ENCODE data around the gene KLHDC4. TPM values are rescaled to one million over a fixed set of nuclear protein-coding genes. Genes with fewer than 3 reads are reported as not detected.
A peak's percentile ranks its signal among the peaks of the same experiment; 100 is the strongest.

Gene KLHDC4
- total and polyA plus RNA-seq, 2 experiments from 2014 or later = 23.0 to 41.1 TPM

DNA sequence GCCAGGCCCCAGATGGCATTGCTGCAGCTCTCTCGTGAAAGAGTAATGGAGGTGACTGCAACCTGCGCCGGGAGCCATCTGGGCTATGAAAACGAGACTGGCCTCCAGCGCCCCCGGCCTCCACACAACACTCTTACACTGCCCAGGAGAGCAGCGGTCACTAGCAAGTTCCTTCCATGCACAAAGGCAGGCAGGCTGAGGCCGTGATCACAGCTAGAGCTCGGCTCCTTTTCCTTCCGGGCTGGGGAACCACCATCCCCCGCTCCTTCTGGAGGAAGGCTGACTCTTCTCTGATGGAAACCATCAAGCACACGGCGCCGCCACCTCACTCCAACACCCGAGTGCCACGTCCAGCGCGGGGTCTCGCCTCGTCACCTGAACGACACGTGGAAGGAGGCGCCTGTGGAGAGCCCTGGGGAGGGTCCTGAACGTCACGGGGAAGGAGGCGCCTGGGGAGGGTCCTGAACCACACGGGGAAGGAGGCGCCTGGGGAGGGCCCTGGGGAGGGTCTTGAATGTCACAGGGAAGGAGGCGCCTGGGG, 61.9 kb downstream of the KLHDC4 start:
- no peak overlapping the region for H2AFZ ChIP-seq
- H3F3A ChIP-seq (replicated peaks; ENCODE audit: low read depth) = peaks cover 7% of the 10 kb centered on the region; the same call in 1 of the 2 replicates
- H3K79me2 ChIP-seq (replicated peaks; ENCODE audit: insufficient read depth) = peaks cover 13% of the 10 kb centered on the region
- DNase-seq (ENCODE audit: low spot score) = no peak
- Mint-ChIP-seq H3K27me3 (ENCODE audit: insufficient read depth, low read depth, poor library complexity) (peaks cover 8% of the 10 kb centered on the region), H3K9me3 (no peaks in the 10 kb centered on the region; the same call in 2 of the 3 replicates), H3K36me3 (ENCODE audit: low read depth) (peaks cover 55% of the 10 kb centered on the region), H3K27ac (no peak overlapping the region), H3K4me3 (no peak overlapping the region), H3K4me1 (peaks cover 21% of the 10 kb centered on the region)
- H3K36me3 ChIP-seq (ENCODE audit: insufficient read depth) = no peaks in the 10 kb centered on the region
- no peak overlapping the region for H3K4me2 ChIP-seq
- no peaks in the 10 kb centered on the region for H3K4me1 ChIP-seq (ENCODE audit: insufficient read depth)
- no peak for TF ChIP-seq STAT1 (IDR thresholded peaks at IDR 0.05; ENCODE audit: unreplicated experiment)
- no peak for ATAC-seq
- H3K27ac ChIP-seq (ENCODE audit: low read depth) = no peak overlapping the region
- H3K27me3 ChIP-seq (ENCODE audit: insufficient read depth) = no peaks in the 10 kb centered on the region
- H3K9me2 ChIP-seq (ENCODE audit: insufficient read depth) = no peaks in the 10 kb centered on the region
- no peaks in the 10 kb centered on the region; the same call in 1 of the 2 replicates for H4K20me1 ChIP-seq (replicated peaks; ENCODE audit: insufficient read depth)
- H3K4me3 ChIP-seq = no peak overlapping the region

DNA sequence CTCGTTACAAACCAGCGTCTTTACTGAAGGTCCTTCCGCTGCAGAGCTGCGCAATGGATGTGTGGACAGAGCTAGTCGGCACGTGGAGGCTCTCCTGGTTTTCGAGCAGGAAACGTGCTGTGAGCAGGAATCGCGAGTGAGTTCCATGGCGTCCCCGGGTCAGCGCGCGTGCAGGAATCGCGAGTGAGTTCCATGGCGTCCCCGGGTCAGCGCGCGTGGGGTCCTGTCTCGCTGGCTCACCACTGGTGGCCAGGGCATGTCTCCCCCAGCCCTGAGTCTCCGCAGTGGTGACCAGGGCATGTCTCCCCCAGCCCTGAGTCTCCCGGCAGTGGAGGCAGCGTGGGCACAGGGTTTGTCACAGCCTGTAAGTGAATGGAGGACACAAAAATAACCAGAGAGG, 62.7 kb downstream of the KLHDC4 start:
- peaks cover 18% of the 10 kb centered on the region for H3K4me1 Mint-ChIP-seq
- H3K36me3 Mint-ChIP-seq (ENCODE audit: low read depth) = peaks cover 52% of the 10 kb centered on the region
- H3F3A ChIP-seq (replicated peaks; ENCODE audit: low read depth) = peaks cover 7% of the 10 kb centered on the region; the same call in 1 of the 2 replicates
- H3K4me3 Mint-ChIP-seq = no peak overlapping the region
- H3K4me3 ChIP-seq = no peak overlapping the region
- no peak for DNase-seq (ENCODE audit: low spot score)
- no peaks in the 10 kb centered on the region for H3K36me3 ChIP-seq (ENCODE audit: insufficient read depth)
- peaks cover 13% of the 10 kb centered on the region for H3K79me2 ChIP-seq (replicated peaks; ENCODE audit: insufficient read depth)
- no peaks in the 10 kb centered on the region for H3K27me3 ChIP-seq (ENCODE audit: insufficient read depth)
- H3K27ac ChIP-seq (ENCODE audit: low read depth) = peak overlapping the region; percentile 53; the same call in 1 of the 2 replicates
- no peak for ATAC-seq
- no peaks in the 10 kb centered on the region for H3K4me1 ChIP-seq (ENCODE audit: insufficient read depth)
- no peak overlapping the region for H3K27ac Mint-ChIP-seq
- peaks cover 8% of the 10 kb centered on the region for H3K27me3 Mint-ChIP-seq (ENCODE audit: insufficient read depth, low read depth, poor library complexity)
- H4K20me1 ChIP-seq (replicated peaks; ENCODE audit: insufficient read depth) = no peaks in the 10 kb centered on the region; the same call in 1 of the 2 replicates
- H3K9me2 ChIP-seq (ENCODE audit: insufficient read depth) = no peaks in the 10 kb centered on the region
- no peaks in the 10 kb centered on the region; the same call in 2 of the 3 replicates for H3K9me3 Mint-ChIP-seq
- H2AFZ ChIP-seq = no peak overlapping the region
- no peak overlapping the region for H3K4me2 ChIP-seq
- TF ChIP-seq EZH2 (IDR thresholded peaks at IDR 0.05; ENCODE audit: low read depth, unreplicated experiment) = no peak
- no peak for TF ChIP-seq EZH2phosphoT487 (IDR thresholded peaks at IDR 0.05; ENCODE audit: unreplicated experiment)
- no peak for TF ChIP-seq STAT1 (IDR thresholded peaks at IDR 0.05; ENCODE audit: unreplicated experiment)
- TF ChIP-seq, protein P1, sequence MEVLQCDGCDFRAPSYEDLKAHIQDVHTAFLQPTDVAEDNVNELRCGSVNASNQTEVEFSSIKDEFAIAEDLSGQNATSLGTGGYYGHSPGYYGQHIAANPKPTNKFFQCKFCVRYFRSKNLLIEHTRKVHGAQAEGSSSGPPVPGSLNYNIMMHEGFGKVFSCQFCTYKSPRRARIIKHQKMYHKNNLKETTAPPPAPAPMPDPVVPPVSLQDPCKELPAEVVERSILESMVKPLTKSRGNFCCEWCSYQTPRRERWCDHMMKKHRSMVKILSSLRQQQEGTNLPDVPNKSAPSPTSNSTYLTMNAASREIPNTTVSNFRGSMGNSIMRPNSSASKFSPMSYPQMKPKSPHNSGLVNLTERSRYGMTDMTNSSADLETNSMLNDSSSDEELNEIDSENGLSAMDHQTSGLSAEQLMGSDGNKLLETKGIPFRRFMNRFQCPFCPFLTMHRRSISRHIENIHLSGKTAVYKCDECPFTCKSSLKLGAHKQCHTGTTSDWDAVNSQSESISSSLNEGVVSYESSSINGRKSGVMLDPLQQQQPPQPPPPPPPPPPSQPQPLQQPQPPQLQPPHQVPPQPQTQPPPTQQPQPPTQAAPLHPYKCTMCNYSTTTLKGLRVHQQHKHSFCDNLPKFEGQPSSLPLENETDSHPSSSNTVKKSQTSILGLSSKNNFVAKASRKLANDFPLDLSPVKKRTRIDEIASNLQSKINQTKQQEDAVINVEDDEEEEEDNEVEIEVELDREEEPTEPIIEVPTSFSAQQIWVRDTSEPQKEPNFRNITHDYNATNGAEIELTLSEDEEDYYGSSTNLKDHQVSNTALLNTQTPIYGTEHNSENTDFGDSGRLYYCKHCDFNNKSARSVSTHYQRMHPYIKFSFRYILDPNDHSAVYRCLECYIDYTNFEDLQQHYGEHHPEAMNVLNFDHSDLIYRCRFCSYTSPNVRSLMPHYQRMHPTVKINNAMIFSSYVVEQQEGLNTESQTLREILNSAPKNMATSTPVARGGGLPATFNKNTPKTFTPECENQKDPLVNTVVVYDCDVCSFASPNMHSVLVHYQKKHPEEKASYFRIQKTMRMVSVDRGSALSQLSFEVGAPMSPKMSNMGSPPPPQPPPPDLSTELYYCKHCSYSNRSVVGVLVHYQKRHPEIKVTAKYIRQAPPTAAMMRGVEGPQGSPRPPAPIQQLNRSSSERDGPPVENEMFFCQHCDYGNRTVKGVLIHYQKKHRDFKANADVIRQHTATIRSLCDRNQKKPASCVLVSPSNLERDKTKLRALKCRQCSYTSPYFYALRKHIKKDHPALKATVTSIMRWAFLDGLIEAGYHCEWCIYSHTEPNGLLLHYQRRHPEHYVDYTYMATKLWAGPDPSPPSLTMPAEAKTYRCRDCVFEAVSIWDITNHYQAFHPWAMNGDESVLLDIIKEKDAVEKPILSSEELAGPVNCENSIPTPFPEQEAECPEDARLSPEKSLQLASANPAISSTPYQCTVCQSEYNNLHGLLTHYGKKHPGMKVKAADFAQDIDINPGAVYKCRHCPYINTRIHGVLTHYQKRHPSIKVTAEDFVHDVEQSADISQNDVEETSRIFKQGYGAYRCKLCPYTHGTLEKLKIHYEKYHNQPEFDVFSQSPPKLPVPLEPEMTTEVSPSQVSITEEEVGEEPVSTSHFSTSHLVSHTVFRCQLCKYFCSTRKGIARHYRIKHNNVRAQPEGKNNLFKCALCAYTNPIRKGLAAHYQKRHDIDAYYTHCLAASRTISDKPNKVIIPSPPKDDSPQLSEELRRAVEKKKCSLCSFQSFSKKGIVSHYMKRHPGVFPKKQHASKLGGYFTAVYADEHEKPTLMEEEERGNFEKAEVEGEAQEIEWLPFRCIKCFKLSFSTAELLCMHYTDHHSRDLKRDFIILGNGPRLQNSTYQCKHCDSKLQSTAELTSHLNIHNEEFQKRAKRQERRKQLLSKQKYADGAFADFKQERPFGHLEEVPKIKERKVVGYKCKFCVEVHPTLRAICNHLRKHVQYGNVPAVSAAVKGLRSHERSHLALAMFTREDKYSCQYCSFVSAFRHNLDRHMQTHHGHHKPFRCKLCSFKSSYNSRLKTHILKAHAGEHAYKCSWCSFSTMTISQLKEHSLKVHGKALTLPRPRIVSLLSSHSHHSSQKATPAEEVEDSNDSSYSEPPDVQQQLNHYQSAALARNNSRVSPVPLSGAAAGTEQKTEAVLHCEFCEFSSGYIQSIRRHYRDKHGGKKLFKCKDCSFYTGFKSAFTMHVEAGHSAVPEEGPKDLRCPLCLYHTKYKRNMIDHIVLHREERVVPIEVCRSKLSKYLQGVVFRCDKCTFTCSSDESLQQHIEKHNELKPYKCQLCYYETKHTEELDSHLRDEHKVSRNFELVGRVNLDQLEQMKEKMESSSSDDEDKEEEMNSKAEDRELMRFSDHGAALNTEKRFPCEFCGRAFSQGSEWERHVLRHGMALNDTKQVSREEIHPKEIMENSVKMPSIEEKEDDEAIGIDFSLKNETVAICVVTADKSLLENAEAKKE (CRISPR knock-in tag; IDR thresholded peaks at IDR 0.05) = no peak
- no peak for TF ChIP-seq JUNB (IDR thresholded peaks at IDR 0.05; ENCODE audit: unreplicated experiment)
- TF ChIP-seq, protein P2, sequence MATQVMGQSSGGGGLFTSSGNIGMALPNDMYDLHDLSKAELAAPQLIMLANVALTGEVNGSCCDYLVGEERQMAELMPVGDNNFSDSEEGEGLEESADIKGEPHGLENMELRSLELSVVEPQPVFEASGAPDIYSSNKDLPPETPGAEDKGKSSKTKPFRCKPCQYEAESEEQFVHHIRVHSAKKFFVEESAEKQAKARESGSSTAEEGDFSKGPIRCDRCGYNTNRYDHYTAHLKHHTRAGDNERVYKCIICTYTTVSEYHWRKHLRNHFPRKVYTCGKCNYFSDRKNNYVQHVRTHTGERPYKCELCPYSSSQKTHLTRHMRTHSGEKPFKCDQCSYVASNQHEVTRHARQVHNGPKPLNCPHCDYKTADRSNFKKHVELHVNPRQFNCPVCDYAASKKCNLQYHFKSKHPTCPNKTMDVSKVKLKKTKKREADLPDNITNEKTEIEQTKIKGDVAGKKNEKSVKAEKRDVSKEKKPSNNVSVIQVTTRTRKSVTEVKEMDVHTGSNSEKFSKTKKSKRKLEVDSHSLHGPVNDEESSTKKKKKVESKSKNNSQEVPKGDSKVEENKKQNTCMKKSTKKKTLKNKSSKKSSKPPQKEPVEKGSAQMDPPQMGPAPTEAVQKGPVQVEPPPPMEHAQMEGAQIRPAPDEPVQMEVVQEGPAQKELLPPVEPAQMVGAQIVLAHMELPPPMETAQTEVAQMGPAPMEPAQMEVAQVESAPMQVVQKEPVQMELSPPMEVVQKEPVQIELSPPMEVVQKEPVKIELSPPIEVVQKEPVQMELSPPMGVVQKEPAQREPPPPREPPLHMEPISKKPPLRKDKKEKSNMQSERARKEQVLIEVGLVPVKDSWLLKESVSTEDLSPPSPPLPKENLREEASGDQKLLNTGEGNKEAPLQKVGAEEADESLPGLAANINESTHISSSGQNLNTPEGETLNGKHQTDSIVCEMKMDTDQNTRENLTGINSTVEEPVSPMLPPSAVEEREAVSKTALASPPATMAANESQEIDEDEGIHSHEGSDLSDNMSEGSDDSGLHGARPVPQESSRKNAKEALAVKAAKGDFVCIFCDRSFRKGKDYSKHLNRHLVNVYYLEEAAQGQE (IDR thresholded peaks at IDR 0.05; ENCODE audit: unreplicated experiment) = no peak
- TF ChIP-seq CREB1 (CRISPR knock-in tag; IDR thresholded peaks at IDR 0.05; ENCODE audit: low read depth) = no peak
- TF ChIP-seq CTCF (conservative IDR thresholded peaks at IDR 0.05; ENCODE audit: low read depth in 2 of 2) = no peak

Measured in GM23338 (cell line).